K562 (cell line): Measurements from ENCODE around the gene DESI1. TPM values are rescaled to one million over a fixed set of nuclear protein-coding genes. Genes with fewer than 3 reads are reported as not detected.

Experiments
- ARID2 ChIP-seq: fragments of 450-650 bp; IDR thresholded peaks from 2 replicates; pipeline ENCODE4 v1.6.1; 2017; ENCODE audit warnings: antibody characterized with exemption, mild to moderate bottlenecking
- CBX1 ChIP-seq: sonication (generic); IDR thresholded peaks from 2 replicates; pipeline ENCODE4 v1.6.1; 2016; ENCODE audit warnings: antibody characterized with exemption, low read depth, mild to moderate bottlenecking
- CTCF ChIP-seq, 3 experiments: IDR thresholded peaks in 2 of 3; conservative IDR thresholded peaks in 1 of 3; 2 replicates each; pipeline ENCODE4 v1.5.1; 2011 to 2012; ENCODE audit warnings: low read length in 3 of 3, mild to moderate bottlenecking in 3 of 3, control low read depth in 2 of 3, improper control_type of control experiment in 1 of 3, inconsistent platforms in 1 of 3, low read depth in 1 of 3, mixed read lengths in 1 of 3, moderate library complexity in 1 of 3; ENCODE audit not compliant: insufficient read depth in 2 of 3
- E2F5 ChIP-seq: sonication (generic); formaldehyde crosslinking; IDR thresholded peaks from 2 replicates; pipeline ENCODE4 v1.8.0; 2022; ENCODE audit warnings: mild to moderate bottlenecking, missing genetic modification reagents
- ID3 ChIP-seq, 2 experiments: fragments of 250-450 bp in 1 of 2; fragments of 450-650 bp in 1 of 2; sonication (Bioruptor Pico) in 1 of 2; IDR thresholded peaks; 2 replicates each; pipeline versions ENCODE4 v1.6.1 to v1.8.0; 2016 to 2021; ENCODE audit warnings: mild to moderate bottlenecking in 2 of 2, moderate library complexity in 2 of 2, missing compliant biosample characterization in 1 of 2, missing genetic modification characterization in 1 of 2
- NFXL1 ChIP-seq: fragments of 450-650 bp; formaldehyde crosslinking; IDR thresholded peaks from 2 replicates; pipeline ENCODE4 v1.4.0; 2021; ENCODE audit warnings: mild to moderate bottlenecking
- RBBP5 ChIP-seq: fragments of 200-600 bp; sonication (generic); IDR thresholded peaks from 2 replicates; pipeline ENCODE4 v1.6.1; 2012; ENCODE audit warnings: borderline replicate concordance, mild to moderate bottlenecking, low read length, control low read depth, inconsistent platforms; ENCODE audit not compliant: insufficient read depth, poor library complexity, severe bottlenecking
- RBM14 ChIP-seq: fragments of 200-400 bp; formaldehyde crosslinking; IDR thresholded peaks from 2 replicates; pipeline ENCODE4 v1.6.1; 2018; ENCODE audit warnings: low read depth, mild to moderate bottlenecking, low read length, moderate library complexity, borderline replicate concordance; ENCODE audit not compliant: insufficient read depth
- TBP ChIP-seq: optimal IDR thresholded peaks from 2 replicates; pipeline ENCODE3; 2011; ENCODE audit warnings: low read depth, low read length, improper control_type of control experiment
- ZBTB11 ChIP-seq, 3 experiments: fragments of 200-800 bp in 1 of 3; fragments of 250-450 bp in 1 of 3; fragments of 450-650 bp in 1 of 3; sonication (Bioruptor Pico) in 1 of 3; sonication (Bioruptor generic) in 1 of 3; formaldehyde crosslinking in 1 of 3; IDR thresholded peaks; 2 replicates each; pipeline versions ENCODE4 v1.6.1 to v1.8.0; 2016 to 2022; ENCODE audit warnings: mild to moderate bottlenecking in 2 of 3, missing genetic modification characterization in 2 of 3, missing compliant biosample characterization in 1 of 3, moderate library complexity in 1 of 3
- ZNF274 ChIP-seq: IDR thresholded peaks from 2 replicates; pipeline ENCODE4 v1.6.1; 2011; ENCODE audit warnings: low read depth, mild to moderate bottlenecking, low read length, moderate library complexity, borderline replicate concordance
- ZNF609 ChIP-seq: sonication (generic); formaldehyde crosslinking; IDR thresholded peaks from 2 replicates; pipeline ENCODE4 v1.8.1; 2023; ENCODE audit warnings: missing genetic modification reagents, mild to moderate bottlenecking, borderline replicate concordance
- polyA plus RNA-seq, 8 experiments: library from polyadenylated mRNA; depleted of rRNA in 4 of 8; stranded (reverse) in 5 of 8; unstranded in 3 of 8; fragments of >200 nt; fragmentation: Nextera tagmentation in 2 of 8; fragmentation: Illumina TruSeq in 1 of 8; extraction: Ambion mirVana in 2 of 8; extraction: Trizol in 1 of 8; gene quantifications; 2 replicates each; pipeline versions ENCODE4 v1.2.1 to v1.2.3, GENCODE V29; 2011 to 2014; ENCODE audit warnings: inconsistent platforms in 1 of 8, missing spikeins in 1 of 8
- total RNA-seq, 7 experiments: library from RNA; depleted of rRNA in 6 of 7; stranded (reverse); fragments of >200 nt in 6 of 7; fragmentation: Illumina TruSeq in 2 of 7; extraction: Trizol in 2 of 7; gene quantifications; 2 replicates each; pipeline versions ENCODE4 v1.2.1 to v1.2.3, GENCODE V29; 2011 to 2021; ENCODE audit warnings: low replicate concordance in 1 of 7

Gene DESI1
- total and polyA plus RNA-seq, 9 of the 15 experiments (the other 6 are each of a cell fraction or from before 2014, with no cell fraction given) = 7.2 to 45.9 (median 29.8) TPM

GRCh38 chr22:41619979-41620588, 759 bp downstream of the DESI1 start (continued):
- no peak for TF ChIP-seq ZBTB11 (CRISPR knock-in tag; IDR thresholded peaks at IDR 0.05)
- TF ChIP-seq CBX1 = no peak
- peak; percentile 46 for TF ChIP-seq RBBP5
- TF ChIP-seq CTCF (IDR thresholded peaks at IDR 0.05 in 2 of 3, conservative IDR thresholded peaks at IDR 0.05 in 1 of 3; ENCODE audit: insufficient read depth in 2 of 3, low read depth in 1 of 3, low read length in 3 of 3) = 0 out of 6 replicates have a peak, but pooled peaks of 1 of the 3 experiments have one; percentile 2
- no peak for TF ChIP-seq ZNF274
- no peak for TF ChIP-seq TBP
- no peak for TF ChIP-seq E2F5 (CRISPR knock-in tag)
- TF ChIP-seq NFXL1 = no peak
- no peak for TF ChIP-seq ZNF609 (CRISPR knock-in tag)
- TF ChIP-seq ID3 (CRISPR knock-in tag; IDR thresholded peaks at IDR 0.05) = no peak
- TF ChIP-seq ID3 (tag; IDR thresholded peaks at IDR 0.05) = no peak
- no peak for TF ChIP-seq ARID2
- no peak for TF ChIP-seq RBM14
